GM19328 (cell line): ENCODE data around the gene FGF14.
"Not testable (repeated sequence)": the region's sequence is repeated elsewhere in the genome, so short reads cannot be mapped to it uniquely, and the experiment has no call there.

ENCODE experiments used
- ATAC-seq: cut with Tn5 transposase; IDR thresholded peaks from one replicate; pipeline ENCODE4 v1.9.1; 2021; ENCODE audit warnings: mild to moderate bottlenecking, moderate library complexity; ENCODE audit not compliant: unreplicated experiment

The FGF14 gene

DNA sequence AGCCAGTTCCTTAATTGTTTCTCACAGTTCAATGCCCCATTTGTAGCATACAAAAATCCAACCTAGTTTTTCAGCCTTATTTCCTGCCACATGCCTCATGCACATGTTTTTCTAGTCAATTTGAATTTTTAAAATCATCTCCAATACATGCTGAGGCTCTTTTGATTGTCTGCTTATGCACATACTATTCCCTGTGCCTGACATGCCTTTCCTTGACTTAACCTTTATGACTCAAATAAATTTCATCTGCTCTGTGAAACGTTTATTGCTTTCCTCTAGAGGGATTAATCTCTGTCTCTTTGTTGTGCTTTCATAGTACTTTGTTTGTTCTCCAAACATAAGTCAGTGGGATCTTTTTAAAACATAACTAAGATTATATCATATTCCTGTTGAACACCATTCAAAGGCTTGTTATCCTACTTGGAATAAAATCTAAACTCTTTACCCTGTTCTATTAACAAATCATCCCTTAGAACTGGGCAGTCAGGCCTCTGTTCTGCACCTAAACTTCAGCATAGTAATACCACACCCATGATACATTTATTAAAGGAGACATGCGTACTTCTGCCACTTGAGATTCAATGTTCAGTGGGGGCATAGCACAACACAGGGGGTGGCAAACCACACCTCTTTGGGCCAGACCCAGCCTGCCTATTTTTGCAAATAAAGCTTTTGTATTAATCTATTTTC, 346.6 kb downstream of the FGF14 start:
- no peak for ATAC-seq

DNA sequence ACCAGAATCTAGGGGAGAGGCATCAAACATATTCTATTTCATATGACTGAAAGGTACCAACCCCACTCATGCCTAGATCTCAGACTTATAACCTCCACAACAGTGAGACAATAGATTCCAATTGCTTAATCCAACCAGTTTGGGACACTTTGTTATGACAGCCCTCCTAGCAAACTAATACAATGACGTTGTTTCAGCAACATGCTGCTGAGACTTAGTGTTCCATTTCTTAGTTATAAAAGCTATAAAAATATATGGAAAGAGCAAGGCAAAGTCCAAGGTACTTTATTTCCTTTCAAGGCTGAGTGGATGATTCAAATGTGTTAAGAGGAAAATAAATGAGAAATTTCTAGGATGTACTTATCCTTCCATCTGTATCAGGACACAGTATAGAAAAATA, 352.0 kb downstream of the FGF14 start:
- no peak for ATAC-seq

DNA sequence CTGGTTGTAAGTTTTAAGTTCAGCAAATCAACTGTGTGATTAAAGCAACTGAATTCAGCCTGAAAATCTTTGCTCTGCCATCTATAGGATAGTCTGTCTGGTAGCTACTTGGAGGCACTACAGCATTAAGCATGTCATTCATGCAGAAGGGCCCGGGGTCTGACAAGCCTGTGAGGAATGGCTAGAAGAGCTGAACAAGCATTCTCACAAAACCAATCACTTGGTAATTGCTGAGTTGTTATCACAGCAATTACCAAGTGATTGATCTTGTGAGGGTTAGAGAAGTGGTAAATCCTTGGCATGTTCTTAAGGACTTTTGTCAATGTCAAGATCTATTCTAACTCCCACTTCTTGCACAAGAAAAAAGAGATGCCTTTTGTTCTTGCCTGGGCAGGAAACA, 356.1 kb downstream of the FGF14 start:
- ATAC-seq, result no peak

DNA sequence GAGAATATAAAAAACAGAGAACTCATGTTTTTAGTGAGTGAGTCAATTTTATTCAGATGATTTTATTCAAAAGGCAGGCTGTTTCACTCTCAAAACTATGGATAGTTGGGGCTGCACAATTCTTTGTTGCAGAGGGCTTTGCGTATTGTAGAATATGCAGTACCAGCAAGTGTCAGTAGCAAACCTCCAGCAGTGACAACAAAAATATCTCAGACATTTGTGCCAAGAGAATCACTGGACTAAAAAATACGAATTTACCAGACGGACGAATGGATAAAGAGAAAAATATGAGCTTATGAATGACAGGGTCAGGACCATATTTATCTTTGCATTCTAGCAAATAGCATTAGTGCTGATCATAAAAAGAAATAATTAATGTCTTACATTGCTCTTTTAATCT, 359.1 kb downstream of the FGF14 start:
- no peak for ATAC-seq

DNA sequence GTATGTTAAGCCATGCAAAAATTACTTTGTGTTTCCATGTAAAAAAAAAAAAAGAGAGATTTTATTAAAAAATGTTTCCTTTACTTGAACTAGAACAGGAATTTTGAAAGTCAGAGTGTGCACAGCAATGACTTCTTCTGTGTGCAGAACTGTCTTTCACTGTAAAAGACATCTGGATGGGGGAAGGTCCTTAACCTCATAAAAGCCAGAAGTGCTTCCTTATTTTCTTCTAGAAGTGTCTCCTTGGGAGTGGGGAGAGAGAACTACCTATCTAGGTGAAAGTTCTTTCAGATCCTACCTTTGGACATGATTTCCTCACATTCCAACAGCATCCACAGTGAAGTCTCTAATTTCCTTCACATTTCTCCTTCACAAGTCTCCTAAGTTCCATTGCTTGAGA, 360.3 kb downstream of the FGF14 start:
- ATAC-seq, result no peak

DNA sequence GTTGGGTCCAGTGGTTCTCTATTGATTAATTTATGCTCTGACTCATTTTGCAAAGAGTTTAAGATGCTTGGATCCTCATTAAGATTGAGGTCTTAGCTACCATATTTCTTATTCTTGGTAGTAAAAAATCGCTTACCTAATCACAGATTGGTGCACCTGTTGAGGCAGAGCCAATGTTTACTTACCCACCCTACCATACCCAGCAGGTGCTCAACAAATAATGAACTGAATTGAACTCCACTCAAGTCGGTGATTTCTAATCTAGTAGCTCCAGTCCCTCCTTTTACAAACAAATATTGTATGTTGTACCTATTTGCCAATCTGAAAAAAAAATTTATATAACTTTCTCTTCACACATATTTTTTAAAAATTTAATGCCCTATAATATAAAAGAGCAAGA, 361.0 kb downstream of the FGF14 start:
- ATAC-seq, result no peak

DNA sequence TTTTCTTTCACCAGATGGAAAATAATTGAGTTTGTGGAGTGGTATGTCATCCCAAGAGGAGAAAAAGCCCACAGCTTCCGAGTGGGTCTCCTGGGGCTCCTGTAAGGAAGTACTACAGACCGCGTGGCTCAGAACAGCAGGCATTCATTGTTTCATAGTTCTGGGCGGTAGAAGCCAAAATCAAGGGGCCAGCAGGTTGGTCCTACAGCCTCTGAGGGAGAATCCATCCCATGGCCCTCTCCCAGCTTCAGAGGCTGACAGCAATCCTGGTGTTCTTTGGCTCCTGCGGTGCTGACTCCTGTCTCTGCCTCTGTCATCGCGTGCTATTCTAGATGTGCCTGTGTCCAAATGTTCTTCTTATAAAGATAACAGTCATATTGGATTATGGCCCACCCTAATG, 362.6 kb downstream of the FGF14 start:
- no peak for ATAC-seq

DNA sequence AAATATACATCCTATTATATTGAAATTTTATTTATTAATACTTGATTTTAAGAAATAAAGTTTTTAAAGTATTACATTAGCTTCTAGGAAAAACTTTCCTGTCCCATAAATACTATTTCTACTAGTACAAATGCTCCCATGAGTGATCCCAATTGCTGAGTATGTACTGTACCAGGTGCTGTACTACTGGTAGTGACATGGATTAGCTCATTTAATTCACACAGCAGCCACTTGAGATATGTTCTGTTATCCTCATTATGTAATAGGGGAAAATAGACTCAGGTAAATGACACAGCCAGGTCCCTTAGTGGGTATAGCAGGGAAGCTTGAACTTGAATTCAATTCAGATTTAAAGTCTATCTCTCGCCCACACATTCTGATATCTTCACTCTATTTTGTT, 363.1 kb downstream of the FGF14 start:
- no peak for ATAC-seq

DNA sequence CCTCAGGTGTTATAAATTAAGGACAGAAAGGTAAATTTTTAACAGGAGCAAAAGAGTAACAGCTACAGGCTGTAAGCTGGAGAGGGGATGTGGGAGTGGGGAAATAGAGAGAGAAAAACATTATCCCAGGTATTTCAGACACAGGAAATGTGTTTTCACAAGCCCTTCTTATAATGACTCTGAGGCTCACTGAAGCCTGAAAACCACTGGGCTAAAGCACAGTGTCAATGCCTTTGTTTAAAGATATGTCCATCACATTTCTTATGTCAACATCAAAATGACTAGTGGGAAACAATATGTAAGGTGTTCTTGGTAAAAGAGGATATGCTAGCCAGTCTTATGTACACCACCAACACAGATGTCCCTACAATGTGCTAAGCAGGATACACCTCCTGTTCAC, 365.9 kb downstream of the FGF14 start:
- no peak for ATAC-seq

DNA sequence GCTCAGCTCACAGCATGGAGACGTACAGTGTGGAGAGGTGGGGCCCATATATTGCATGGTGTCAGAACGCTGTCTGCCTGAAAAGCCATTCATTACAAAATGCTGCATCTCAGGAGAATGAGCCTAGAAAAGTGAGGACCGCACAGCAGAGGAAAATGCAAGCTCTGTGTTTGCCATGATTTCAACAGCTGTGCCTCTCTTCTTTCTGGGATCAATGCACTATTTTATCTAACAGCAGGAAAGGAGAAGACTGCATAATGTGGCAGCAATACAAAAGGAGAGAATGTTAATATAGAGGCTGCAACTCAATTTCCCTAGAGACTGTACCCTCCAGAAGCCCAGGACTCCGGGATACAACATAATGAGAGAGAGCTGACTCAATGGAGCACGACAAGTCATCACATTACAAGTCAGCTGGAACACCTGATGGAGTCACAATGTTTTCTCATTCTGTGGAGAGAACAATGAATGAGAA, 368.0 kb downstream of the FGF14 start:
- ATAC-seq, result no peak

DNA sequence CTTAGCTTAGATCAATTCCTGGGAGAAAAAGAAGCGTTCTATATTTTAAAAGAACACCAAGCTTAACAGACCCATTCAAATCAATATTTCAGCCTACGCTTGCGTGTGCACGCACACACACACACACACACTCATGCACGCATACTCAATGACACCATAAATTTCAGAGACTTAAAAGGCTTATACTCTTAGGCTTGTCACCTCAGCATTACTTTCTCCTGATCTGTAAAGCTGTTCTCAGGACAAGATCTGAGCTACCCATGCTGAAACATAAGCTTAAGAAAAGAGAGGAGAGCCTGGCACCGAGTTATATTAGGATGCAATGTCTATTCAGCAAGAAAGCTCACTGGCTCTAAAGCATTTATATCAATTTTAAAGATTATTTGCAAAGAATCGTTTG, 368.5 kb downstream of the FGF14 start:
- ATAC-seq, result no peak

DNA sequence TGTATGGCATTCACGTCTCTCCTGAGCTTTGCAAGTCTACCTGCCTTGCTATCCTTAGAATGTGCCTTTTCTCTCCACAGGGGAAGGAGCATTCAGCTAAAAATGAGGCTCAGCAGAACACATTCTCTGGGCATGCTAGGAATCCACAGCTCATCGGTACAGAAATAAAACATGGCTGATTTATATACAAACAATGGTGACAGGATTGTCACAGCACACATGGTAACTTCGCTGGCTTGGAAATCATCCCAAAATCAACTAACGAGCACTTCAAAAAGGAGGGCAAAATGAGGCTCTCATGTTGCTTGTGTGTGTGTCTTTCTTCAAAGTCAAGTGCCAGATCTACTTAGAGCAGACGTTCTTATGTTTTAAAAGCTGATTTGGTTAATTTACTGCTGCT, 373.0 kb downstream of the FGF14 start:
- no peak for ATAC-seq

DNA sequence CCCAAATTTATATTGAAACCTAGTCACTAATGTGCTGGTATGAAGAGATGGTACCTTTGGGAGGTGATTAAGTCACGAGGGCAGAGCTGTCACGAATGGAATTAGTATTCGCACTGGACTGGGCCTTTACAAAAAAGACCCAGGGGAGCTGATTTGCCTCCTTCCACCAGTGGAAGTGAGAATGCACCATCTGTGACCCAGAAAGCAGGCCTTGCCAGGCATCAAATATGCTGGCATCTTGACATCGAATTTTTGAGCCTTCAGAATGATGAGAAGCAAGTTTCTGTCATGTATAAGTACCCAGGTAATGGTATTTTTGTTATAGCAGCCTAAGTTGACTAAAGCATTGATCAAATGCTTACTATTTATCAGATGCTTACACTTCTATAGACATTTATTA, 373.6 kb downstream of the FGF14 start:
- no peak for ATAC-seq

DNA sequence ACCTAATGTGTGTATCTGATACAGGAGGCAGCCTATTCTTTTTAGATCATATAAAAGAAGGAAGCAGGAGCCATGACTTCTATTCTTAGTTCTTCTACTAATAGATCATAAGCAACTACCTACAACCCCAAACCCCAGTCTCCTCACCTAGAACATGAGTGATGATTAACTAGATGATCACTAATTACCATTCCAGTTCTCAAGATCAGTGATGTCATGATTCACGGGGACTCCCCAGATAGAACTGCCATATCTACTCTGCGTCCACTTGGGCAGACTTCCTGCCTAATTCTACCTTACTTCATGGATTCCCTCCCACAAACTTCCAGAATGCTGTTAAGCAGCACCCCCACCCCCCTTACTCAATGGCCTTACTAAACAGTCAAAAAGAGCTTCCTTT, 380.1 kb downstream of the FGF14 start:
- ATAC-seq, result no peak

DNA sequence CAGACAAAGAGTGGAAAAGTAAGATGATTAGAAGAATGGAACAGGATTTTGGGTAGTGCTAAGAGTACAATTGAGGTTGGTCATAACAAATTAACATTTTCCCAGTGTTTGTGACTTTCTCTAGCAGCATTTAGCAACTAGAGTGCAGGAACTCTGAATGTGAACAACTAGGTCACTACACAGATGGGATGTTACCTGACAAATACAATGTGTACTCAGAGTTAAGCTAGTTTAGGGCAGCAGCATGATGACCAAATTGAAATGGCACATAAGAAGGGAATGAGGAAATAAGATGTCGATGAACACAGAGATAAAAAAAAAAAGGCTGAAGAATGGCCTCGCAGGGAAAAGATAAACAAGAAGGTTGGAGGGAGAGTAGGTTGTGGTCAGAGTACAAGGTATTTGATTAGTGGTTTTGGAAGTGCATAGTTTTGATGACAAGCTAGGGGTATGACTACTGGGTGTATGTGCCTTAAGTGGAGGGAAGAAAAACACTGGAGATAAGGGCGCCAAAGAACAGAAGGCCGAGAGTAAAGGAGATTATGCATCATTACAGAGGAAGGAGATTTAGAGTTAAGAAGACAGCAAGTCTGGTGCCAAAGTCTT, 381.1 kb downstream of the FGF14 start:
- no peak for ATAC-seq

DNA sequence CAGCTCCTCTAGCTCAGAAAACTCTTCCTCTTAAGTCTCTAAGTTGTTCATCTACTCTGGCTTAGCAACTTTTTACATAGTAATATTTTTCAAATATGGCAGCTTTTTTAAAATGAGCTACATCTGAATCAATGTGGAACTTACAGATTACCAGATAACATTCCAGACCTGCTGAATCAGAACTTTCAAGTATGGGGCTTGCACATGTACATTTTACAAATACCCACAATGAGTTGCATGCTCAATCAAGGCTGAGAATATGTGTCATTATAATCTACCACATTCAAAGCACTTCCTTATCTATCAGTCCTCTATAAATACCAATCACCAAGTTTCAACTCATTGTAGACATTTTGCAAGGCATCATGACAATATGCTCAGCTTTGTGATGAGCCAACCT, 383.1 kb downstream of the FGF14 start:
- ATAC-seq, result no peak

DNA sequence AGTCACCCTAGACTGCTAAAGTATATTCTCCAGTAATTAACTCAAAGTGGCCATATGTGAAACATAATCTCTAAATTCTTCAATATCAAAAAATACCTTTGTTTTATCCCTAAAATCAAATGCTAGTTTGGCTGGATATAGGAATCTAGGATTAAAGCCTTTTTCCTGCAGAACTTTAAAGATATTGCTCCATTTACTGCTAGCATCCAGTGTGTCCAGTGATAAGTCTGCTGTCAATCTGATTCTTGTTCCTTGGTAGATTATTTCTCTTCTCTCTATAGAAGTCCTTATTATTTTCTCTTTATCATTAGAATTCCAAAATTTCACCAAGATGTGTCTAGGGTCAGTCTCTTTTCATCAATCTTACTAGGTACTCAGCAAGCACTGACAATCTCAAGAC, 384.6 kb downstream of the FGF14 start:
- no peak for ATAC-seq

DNA sequence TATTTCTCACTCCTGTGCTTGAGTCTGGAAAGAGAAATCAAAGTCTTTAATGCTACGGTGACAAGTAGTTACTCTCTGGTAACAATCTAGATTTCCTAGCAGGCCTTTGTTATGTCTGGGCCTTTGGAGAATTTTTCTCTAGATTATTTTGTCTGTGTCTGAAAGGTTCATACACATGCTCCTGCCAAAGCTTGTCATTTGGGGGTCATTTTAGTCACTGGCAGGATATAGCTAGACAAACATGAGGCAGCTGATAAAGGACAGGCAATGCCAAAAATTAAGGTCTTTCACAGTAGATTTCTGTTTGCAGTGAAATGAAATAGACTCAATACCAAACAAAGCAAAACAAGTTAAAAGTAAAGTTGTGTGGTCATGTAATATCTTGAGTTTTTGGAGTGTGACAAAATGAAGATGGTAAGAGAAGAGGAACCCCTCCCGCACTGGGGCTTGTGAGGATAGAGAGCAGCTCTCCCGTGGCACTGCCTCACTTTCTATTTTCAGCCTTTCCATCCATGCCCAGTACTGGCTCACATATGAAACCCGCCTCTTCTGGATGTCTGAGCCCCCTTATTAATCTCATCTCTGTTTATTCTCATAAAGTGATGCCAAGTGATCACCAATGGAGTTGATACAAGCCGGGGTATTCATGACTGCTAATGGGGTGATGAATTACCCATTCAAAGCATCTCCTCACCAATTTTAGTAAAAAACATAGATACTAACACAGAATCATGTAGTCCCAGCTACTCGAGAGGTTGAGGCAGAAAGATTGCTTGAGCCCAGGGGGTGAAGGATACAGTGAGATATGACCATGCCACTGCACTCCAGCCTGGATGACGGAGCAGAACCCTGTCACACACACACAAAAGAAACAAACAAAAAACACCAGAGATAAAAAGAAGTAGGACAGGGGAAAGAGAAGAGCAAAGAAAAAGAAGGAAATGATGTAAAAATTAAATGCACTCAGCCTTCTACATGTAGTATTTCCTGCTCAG, 389.3 kb downstream of the FGF14 start:
- no peak for ATAC-seq

DNA sequence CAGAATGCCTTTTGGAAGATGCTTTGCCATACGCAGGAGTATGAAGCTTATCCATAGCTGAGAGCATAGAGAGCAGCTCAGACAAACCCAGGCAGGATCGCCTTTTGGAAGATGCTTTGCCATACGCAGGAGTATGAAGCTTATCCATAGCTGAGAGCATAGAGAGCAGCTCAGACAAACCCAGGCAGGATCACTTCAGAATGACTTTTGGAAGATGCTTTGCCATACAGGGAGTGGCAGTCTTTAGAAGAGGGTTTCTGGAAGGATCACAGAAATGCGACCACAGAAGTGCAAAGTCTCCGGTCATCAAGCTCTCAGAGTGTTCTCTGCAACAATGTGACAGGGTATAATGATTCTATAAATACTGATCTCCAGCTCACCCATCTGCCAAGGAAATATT, 390.4 kb downstream of the FGF14 start:
- not testable (repeated sequence) for ATAC-seq

DNA sequence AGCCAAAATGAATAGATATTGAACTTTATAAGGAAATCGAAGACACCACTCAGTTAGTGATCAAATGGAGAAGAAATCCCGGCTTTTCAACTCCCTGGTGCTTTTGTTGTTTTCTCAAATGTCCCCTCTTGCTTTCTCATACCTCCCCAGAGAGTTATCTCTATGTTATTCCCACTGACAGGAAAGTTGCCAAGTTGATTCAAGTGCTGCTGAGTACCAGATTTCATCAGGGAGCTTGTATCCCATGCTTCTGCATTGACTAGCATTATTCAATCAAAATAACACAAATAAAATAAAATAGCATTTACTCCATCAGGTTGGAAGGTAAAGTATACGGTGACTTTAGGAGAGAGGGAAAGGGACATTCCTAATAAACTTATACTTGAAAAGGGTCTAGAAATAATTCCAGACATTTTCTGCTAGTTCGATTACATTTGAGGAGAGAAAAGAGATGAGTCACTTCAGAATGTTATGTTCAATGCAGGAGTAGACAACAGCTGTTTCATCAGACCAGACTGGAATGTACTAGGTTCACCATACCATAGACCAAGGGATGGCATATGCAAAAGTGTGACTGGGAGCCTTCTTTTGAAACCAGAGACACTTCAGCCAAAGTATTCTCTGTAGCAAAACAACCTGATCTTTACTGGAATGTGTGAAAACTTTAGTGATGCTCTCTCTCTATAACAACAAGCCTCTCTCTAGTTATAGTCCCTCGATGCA, 397.8 kb downstream of the FGF14 start:
- ATAC-seq, result no peak

DNA sequence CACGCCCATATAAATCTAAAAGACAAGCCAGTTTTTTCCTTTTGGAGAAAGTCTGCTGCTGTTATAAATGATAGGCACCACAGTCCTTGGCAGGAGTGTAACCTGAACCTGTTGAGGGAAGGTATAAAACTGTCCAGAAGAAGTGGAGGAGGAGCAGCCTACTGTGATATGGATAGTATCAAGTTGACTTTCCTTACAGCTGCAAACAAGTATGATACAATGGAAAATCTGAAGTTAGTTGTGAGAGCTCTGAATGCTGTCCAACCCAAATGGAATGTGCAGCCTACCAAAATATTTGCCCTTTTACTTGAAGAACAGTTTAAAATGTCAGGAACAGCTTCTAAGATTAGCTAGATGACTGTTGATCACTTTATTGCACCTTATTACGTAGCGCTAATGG, 399.6 kb downstream of the FGF14 start:
- no peak for ATAC-seq
